Coronary artery (tissue), 2 donors: ENCODE data around the gene TAOK3.
A peak's percentile ranks its signal among the peaks of the same experiment; 100 is the strongest.

Experiments
- DNase-seq: peaks from one replicate; pipeline ENCODE4 v3.0.0-alpha.2; 2017; ENCODE audit warnings: low spot score
- H3K27ac ChIP-seq, 2 donors: fragments of 200-600 bp; sonication (generic); one replicate each; pipeline ENCODE4 v1.5.1; 2016 to 2019
- H3K4me3 ChIP-seq: fragments of 200-600 bp; sonication (generic); 2 replicates; pipeline ENCODE4 v1.5.1; 2016; ENCODE audit warnings: mild to moderate bottlenecking, moderate library complexity
- TF ChIP-seq, protein P1 (sequence below): fragments of 200-600 bp; sonication (generic); IDR thresholded peaks from one replicate; pipeline ENCODE4 v1.5.1; 2019; ENCODE audit warnings: antibody characterized with exemption

The TAOK3 gene

GRCh38 chr12:118219106-118219505 is 153.6 kb downstream of the TAOK3 start:
- H3K27ac ChIP-seq: no peak overlapping the region
- H3K4me3 ChIP-seq: no peak overlapping the region
- TF ChIP-seq, protein P1, sequence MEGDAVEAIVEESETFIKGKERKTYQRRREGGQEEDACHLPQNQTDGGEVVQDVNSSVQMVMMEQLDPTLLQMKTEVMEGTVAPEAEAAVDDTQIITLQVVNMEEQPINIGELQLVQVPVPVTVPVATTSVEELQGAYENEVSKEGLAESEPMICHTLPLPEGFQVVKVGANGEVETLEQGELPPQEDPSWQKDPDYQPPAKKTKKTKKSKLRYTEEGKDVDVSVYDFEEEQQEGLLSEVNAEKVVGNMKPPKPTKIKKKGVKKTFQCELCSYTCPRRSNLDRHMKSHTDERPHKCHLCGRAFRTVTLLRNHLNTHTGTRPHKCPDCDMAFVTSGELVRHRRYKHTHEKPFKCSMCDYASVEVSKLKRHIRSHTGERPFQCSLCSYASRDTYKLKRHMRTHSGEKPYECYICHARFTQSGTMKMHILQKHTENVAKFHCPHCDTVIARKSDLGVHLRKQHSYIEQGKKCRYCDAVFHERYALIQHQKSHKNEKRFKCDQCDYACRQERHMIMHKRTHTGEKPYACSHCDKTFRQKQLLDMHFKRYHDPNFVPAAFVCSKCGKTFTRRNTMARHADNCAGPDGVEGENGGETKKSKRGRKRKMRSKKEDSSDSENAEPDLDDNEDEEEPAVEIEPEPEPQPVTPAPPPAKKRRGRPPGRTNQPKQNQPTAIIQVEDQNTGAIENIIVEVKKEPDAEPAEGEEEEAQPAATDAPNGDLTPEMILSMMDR: no peak
- no peak for DNase-seq

DNA sequence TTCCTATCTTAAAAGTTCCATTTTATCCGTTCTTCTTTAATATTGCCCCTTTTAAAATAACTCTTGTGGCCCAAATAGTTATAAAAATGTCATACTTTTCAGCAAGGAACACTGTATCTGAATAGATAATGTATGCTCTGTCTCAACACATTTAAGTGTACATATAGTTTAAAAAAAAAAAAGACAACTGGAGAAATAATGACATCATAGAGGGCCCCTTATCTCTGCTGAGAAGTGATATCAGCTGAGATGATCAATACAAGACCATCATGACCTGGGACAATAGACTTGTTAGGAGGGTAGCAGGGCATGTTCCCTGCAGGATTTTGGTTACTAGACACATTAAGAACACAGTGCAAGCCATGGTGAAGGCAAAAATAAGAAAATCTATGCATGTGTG is 159.3 kb downstream of the TAOK3 start:
- TF ChIP-seq, protein P1: no peak
- H3K27ac ChIP-seq: no peak overlapping the region
- DNase-seq: no peak
- no peak overlapping the region for H3K4me3 ChIP-seq

DNA sequence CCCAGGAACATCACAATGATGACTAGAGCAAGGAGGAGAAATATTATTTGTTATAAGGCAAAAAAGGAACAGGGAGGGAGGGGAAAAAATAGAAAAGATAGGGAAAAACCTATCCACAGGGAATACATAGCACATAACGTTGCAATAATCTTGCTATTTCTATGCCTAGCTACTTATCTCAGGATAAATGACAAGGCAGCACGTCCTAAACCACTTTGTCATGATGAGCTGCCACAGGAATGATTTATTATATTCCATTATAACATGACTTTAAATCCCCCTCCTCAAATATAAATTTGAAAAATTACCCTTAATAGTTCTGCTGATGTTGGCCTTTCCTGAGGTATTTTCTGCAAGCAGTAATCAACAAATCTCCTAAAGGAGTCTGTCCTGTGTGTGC is 160.1 kb downstream of the TAOK3 start:
- no peak overlapping the region for H3K4me3 ChIP-seq
- no peak overlapping the region for H3K27ac ChIP-seq
- TF ChIP-seq, protein P1: no peak
- no peak for DNase-seq

DNA sequence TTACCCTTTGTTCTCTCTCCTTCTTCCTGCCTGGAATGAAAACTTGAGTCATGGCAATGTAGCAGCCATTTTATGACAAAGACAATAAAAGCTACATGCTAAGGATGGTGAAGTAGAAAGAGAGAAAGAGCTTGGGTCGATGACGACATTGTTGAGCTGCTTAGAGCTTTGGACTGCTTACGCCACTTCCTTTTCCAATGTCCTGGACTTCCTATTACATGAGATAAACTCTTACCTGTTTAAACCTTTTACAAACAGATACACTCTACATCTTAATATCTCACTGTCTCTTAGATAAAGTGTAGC is 166.6 kb downstream of the TAOK3 start:
- TF ChIP-seq, protein P1: no peak
- Histone ChIP-seq H3K4me3 (no peak overlapping the region), H3K27ac (no peak overlapping the region)
- DNase-seq: no peak

DNA sequence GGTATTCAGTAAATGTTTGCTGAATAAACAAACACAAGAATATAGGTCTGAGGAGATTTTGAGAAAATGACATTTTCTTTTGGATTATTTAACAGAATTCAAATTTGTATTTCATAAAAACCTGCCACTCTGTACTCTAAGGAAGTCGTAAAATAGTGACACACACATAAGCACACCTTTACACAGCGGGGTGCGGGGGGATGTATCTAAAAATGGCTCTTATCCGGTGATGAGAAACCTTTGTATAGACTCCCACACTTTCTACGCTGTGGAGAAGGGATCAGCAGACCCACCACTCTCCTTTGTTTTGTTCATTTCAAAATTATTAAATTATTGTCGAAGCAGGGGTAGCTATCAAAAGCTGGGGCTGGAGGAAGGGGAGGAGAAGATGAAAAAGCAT is 178.7 kb downstream of the TAOK3 start:
- no peak for DNase-seq
- H3K4me3 ChIP-seq: no peak overlapping the region
- TF ChIP-seq, protein P1: no peak
- H3K27ac ChIP-seq: no peak overlapping the region

DNA sequence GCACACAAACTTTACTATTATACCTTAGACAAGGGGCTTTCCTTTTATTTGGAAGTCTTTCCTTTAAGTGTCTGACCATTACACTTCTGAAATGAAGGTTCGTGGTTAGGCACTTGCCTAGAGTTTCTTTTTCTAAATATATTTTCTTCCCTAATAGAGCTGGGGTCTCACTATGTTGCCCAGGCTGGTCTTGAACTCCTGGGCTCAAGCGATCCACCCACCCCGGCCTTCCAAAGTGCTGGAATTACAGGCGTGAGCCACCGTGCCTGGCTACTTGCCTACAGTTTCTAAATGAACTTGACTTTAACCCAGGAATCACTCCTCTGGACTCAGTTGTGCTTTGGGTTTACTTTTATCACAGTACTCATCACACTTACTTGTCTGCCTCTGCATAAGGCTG is 179.2 kb downstream of the TAOK3 start:
- Histone ChIP-seq H3K4me3 (no peak overlapping the region), H3K27ac (no peak overlapping the region)
- DNase-seq: no peak
- TF ChIP-seq, protein P1: no peak

GRCh38 chr12:118190266-118190665 is 182.4 kb downstream of the TAOK3 start:
- no peak for DNase-seq
- Histone ChIP-seq H3K4me3 (peak overlapping the region; percentile 69), H3K27ac (peak overlapping the region; percentile 60 to 86)
- TF ChIP-seq, protein P1: no peak
